ENCODE results near the gene CNTNAP5.
"Not testable (repeated sequence)": the region's sequence is repeated elsewhere in the genome, so short reads cannot be mapped to it uniquely, and the experiment has no call there.

Gene CNTNAP5

GRCh38 chr2:124333784-124334183, 308.7 kb downstream of the CNTNAP5 start:
- DNase-seq: no peak

- DNase-seq: no peak
Measured at GRCh38 chr2:124335058-124335457, 310.0 kb downstream of the CNTNAP5 start.

- no peak for DNase-seq
Measured at GRCh38 chr2:124339709-124340108, 314.6 kb downstream of the CNTNAP5 start.

- DNase-seq: no peak
Measured at GRCh38 chr2:124343827-124344498, 318.9 kb downstream of the CNTNAP5 start.

GRCh38 chr2:124347209-124347608, 322.1 kb downstream of the CNTNAP5 start:
- no peak for DNase-seq

- no peak for DNase-seq
Measured at GRCh38 chr2:124353656-124354055, 328.6 kb downstream of the CNTNAP5 start.

GRCh38 chr2:124354466-124354865, 329.4 kb downstream of the CNTNAP5 start:
- DNase-seq: no peak

GRCh38 chr2:124361966-124362365, 336.9 kb downstream of the CNTNAP5 start:
- not testable (repeated sequence) for DNase-seq

GRCh38 chr2:124369181-124369580, 344.1 kb downstream of the CNTNAP5 start:
- DNase-seq: no peak

- no peak for DNase-seq
Measured at GRCh38 chr2:124380221-124380749, 355.2 kb downstream of the CNTNAP5 start.

- no peak for DNase-seq
Measured at GRCh38 chr2:124382067-124382618, 357.1 kb downstream of the CNTNAP5 start.

GRCh38 chr2:124395961-124396360, 370.9 kb downstream of the CNTNAP5 start:
- no peak for DNase-seq

- no peak for DNase-seq
Measured at GRCh38 chr2:124402274-124402673, 377.2 kb downstream of the CNTNAP5 start.

- DNase-seq: not testable (repeated sequence)
Measured at GRCh38 chr2:124407836-124408534, 382.9 kb downstream of the CNTNAP5 start.

- no peak for DNase-seq
Measured at GRCh38 chr2:124424074-124424473, 399.0 kb downstream of the CNTNAP5 start.

GRCh38 chr2:124426122-124426521, 401.0 kb downstream of the CNTNAP5 start:
- no peak for DNase-seq

GRCh38 chr2:124426625-124427024, 401.5 kb downstream of the CNTNAP5 start:
- no peak for DNase-seq

GRCh38 chr2:124437811-124438210, 412.7 kb downstream of the CNTNAP5 start:
- no peak for DNase-seq

- no peak for DNase-seq
Measured at GRCh38 chr2:124450481-124450880, 425.4 kb downstream of the CNTNAP5 start.

GRCh38 chr2:124476291-124476690, 451.2 kb downstream of the CNTNAP5 start:
- DNase-seq: no peak

GRCh38 chr2:124478761-124479160, 453.7 kb downstream of the CNTNAP5 start:
- DNase-seq: no peak

- DNase-seq: no peak
Measured at GRCh38 chr2:124480958-124481357, 455.9 kb downstream of the CNTNAP5 start.

GRCh38 chr2:124482044-124482443, 457.0 kb downstream of the CNTNAP5 start:
- DNase-seq: no peak

GRCh38 chr2:124482551-124482950, 457.5 kb downstream of the CNTNAP5 start:
- no peak for DNase-seq

All from CD4-positive, alpha-beta T cell treated with Interleukin-15 for 1 hour (primary cell).